Smooth muscle cell (in vitro differentiated cells): ENCODE data around the gene HTR7. TPM values are rescaled to one million over a fixed set of nuclear protein-coding genes. Genes with fewer than 3 reads are reported as not detected.

Source experiments
- DNase-seq: peaks from one replicate; lab custom pipeline; 2025; ENCODE audit not compliant: unreplicated experiment; lab: John Stamatoyannopoulos, UW
- H2AFZ ChIP-seq: fragments of 200-600 bp; sonication (generic); 2 replicates; pipeline ENCODE4 v1.6.0; 2016; ENCODE audit warnings: antibody characterized with exemption, low read depth, mild to moderate bottlenecking
- H3F3A ChIP-seq: fragments of 200-600 bp; sonication (generic); 2 replicates; pipeline ENCODE4 v1.6.0; 2017; ENCODE audit warnings: antibody characterized with exemption, low read depth
- H3K27ac ChIP-seq: fragments of 200-600 bp; sonication (generic); 2 replicates; pipeline ENCODE4 v1.5.1; 2016; ENCODE audit warnings: low read depth, mild to moderate bottlenecking
- H3K27me3 ChIP-seq: fragments of 200-600 bp; sonication (generic); 2 replicates; pipeline ENCODE4 v1.6.1; 2016; ENCODE audit warnings: low read depth, mild to moderate bottlenecking
- H3K36me3 ChIP-seq: fragments of 200-600 bp; sonication (generic); 2 replicates; pipeline ENCODE4 v1.5.1; 2016; ENCODE audit warnings: low read depth
- H3K4me1 ChIP-seq: fragments of 200-600 bp; sonication (generic); 2 replicates; pipeline ENCODE4 v1.5.1; 2016; ENCODE audit warnings: low read depth
- H3K4me2 ChIP-seq: fragments of 200-600 bp; sonication (generic); 2 replicates; pipeline ENCODE4 v1.6.0; 2016; ENCODE audit warnings: mild to moderate bottlenecking
- H3K4me3 ChIP-seq: fragments of 200-600 bp; sonication (generic); 2 replicates; pipeline ENCODE4 v1.5.1; 2016; ENCODE audit warnings: mild to moderate bottlenecking
- H3K79me2 ChIP-seq: fragments of 200-600 bp; sonication (generic); 2 replicates; pipeline ENCODE4 v1.6.0; 2016; ENCODE audit warnings: low read depth, mild to moderate bottlenecking
- H3K9ac ChIP-seq: fragments of 200-600 bp; sonication (generic); 2 replicates; pipeline ENCODE4 v1.6.0; 2016; ENCODE audit warnings: low read depth
- H3K9me3 ChIP-seq: fragments of 200-600 bp; sonication (generic); replicated peaks from 2 replicates; pipeline ENCODE4 v1.5.1; 2016; ENCODE audit warnings: low read depth
- H4K20me1 ChIP-seq: fragments of 200-600 bp; sonication (generic); 2 replicates; pipeline ENCODE4 v1.6.0; 2016; ENCODE audit warnings: low read depth
- CTCF ChIP-seq: fragments of 200-600 bp; sonication (generic); IDR thresholded peaks from 2 replicates; pipeline ENCODE4 v1.5.1; 2017; ENCODE audit warnings: borderline replicate concordance, mild to moderate bottlenecking, antibody characterized with exemption; ENCODE audit not compliant: insufficient read depth, poor library complexity, severe bottlenecking
- WGBS: methylation state at CpG from one replicate; pipeline ENCODE4 v1.1.7; 2016; ENCODE audit warnings: low lambda C conversion rate; 5-methylcytosine and 5-hydroxymethylcytosine counted together
- polyA plus RNA-seq: library from polyadenylated mRNA; unstranded; fragments of >200 nt; fragmentation: Nextera tagmentation; extraction: Ambion mirVana; gene quantifications from 2 replicates; pipeline ENCODE4 v1.2.1, GENCODE V29; 2016
- total RNA-seq: library from RNA; depleted of rRNA; stranded (reverse); fragments of >200 nt; gene quantifications from 2 replicates; pipeline ENCODE4 v1.2.3, GENCODE V29; 2014

The HTR7 gene
- total and polyA plus RNA-seq, 2 experiments from 2014 or later, result 3.7 to 10.7 TPM

- no peak for DNase-seq
- no peaks in the 10 kb centered on the region for H4K20me1 ChIP-seq
- H2AFZ ChIP-seq, result no peak overlapping the region
- no peaks in the 10 kb centered on the region for H3K4me1 ChIP-seq
- no peak overlapping the region for H3K27ac ChIP-seq
- H3K9ac ChIP-seq, result no peak overlapping the region
- TF ChIP-seq CTCF, result no peak
- no peaks in the 10 kb centered on the region for H3K79me2 ChIP-seq
- no peaks in the 10 kb centered on the region for H3K9me3 ChIP-seq
- no peaks in the 10 kb centered on the region for H3F3A ChIP-seq
- H3K4me2 ChIP-seq, result no peak overlapping the region
- no peaks in the 10 kb centered on the region for H3K36me3 ChIP-seq
- WGBS, result 89% methylated on average over 3 of the region's 3 CpGs
- no peaks in the 10 kb centered on the region for H3K27me3 ChIP-seq
- H3K4me3 ChIP-seq, result no peak overlapping the region
Measured at GRCh38 chr10:90804354-90804753, 53.5 kb downstream of the HTR7 start.

- no peak for DNase-seq
- Histone ChIP-seq H3K36me3 (no peaks in the 10 kb centered on the region), H3K79me2 (no peaks in the 10 kb centered on the region), H3K4me1 (no peaks in the 10 kb centered on the region), H3F3A (no peaks in the 10 kb centered on the region), H3K4me2 (no peak overlapping the region), H3K27me3 (no peaks in the 10 kb centered on the region), H3K9ac (no peak overlapping the region), H3K4me3 (no peak overlapping the region), H2AFZ (no peak overlapping the region), H3K9me3 (no peaks in the 10 kb centered on the region), H4K20me1 (no peaks in the 10 kb centered on the region), H3K27ac (no peak overlapping the region)
- WGBS, result 87% methylated on average over 1 of the region's 1 CpG
- TF ChIP-seq CTCF, result no peak
Measured at GRCh38 chr10:90801608-90802007, 56.2 kb downstream of the HTR7 start.

GRCh38 chr10:90800232-90800796, 57.5 kb downstream of the HTR7 start:
- H3F3A ChIP-seq, result no peaks in the 10 kb centered on the region
- H2AFZ ChIP-seq, result no peak overlapping the region
- DNase-seq, result no peak
- no peaks in the 10 kb centered on the region for H3K27me3 ChIP-seq
- H3K4me3 ChIP-seq, result no peak overlapping the region
- H3K36me3 ChIP-seq, result no peaks in the 10 kb centered on the region
- peaks cover 6% of the 10 kb centered on the region for H3K79me2 ChIP-seq
- H3K9ac ChIP-seq, result no peak overlapping the region
- no peak for TF ChIP-seq CTCF
- no peak overlapping the region for H3K27ac ChIP-seq
- no peaks in the 10 kb centered on the region for H3K9me3 ChIP-seq
- no peak overlapping the region for H3K4me2 ChIP-seq
- H3K4me1 ChIP-seq, result no peaks in the 10 kb centered on the region
- no peaks in the 10 kb centered on the region for H4K20me1 ChIP-seq
- WGBS, result 91% methylated on average over 5 of the region's 5 CpGs

- peaks cover 6% of the 10 kb centered on the region for H3K79me2 ChIP-seq
- no peak overlapping the region for H3K4me3 ChIP-seq
- H3K9ac ChIP-seq, result no peak overlapping the region
- no peaks in the 10 kb centered on the region for H3K4me1 ChIP-seq
- H2AFZ ChIP-seq, result no peak overlapping the region
- no peak for DNase-seq
- H3K27me3 ChIP-seq, result no peaks in the 10 kb centered on the region
- no peak for TF ChIP-seq CTCF
- WGBS, result 99% methylated on average over 3 of the region's 3 CpGs
- H3F3A ChIP-seq, result no peaks in the 10 kb centered on the region
- H3K27ac ChIP-seq, result no peak overlapping the region
- no peaks in the 10 kb centered on the region for H4K20me1 ChIP-seq
- H3K36me3 ChIP-seq, result no peaks in the 10 kb centered on the region
- H3K9me3 ChIP-seq, result no peaks in the 10 kb centered on the region
- no peak overlapping the region for H3K4me2 ChIP-seq
Measured at GRCh38 chr10:90799172-90799571, 58.7 kb downstream of the HTR7 start.
